Neural progenitor cell (in vitro differentiated cells): ENCODE data around the gene MED28.

Experiments used
- CTCF ChIP-seq: fragments of 200-600 bp; sonication (generic); IDR thresholded peaks from 2 replicates; pipeline ENCODE4 v1.5.1; 2017; ENCODE audit warnings: antibody characterized with exemption, mild to moderate bottlenecking
- EZH2 ChIP-seq: fragments of 200-600 bp; sonication (generic); IDR thresholded peaks from 2 replicates; pipeline ENCODE4 v1.6.1; 2017; ENCODE audit warnings: antibody characterized with exemption, mild to moderate bottlenecking, moderate library complexity

- TF ChIP-seq EZH2: no peak
- no peak for TF ChIP-seq CTCF
Measured at GRCh38 chr4:17595471-17596005, 18.9 kb upstream of the MED28 start.
